Testis (tissue), 2 donors: ENCODE measurements around the gene RFX1.
"Not testable (repeated sequence)": the region's sequence is repeated elsewhere in the genome, so short reads cannot be mapped to it uniquely, and the experiment has no call there.

Experiments used
- POLR2A ChIP-seq: fragments of 450-650 bp; IDR thresholded peaks from one replicate; pipeline ENCODE4 v1.6.1; 2017; ENCODE audit warnings: antibody characterized with exemption, mild to moderate bottlenecking, moderate library complexity
- TF ChIP-seq, protein P1 (sequence below), 3 experiments: fragments of 450-650 bp in 2 of 3; fragments of 200-600 bp in 1 of 3; sonication (generic) in 1 of 3; IDR thresholded peaks; one replicate each; pipeline ENCODE4 v1.5.1; 2016 to 2019; ENCODE audit warnings: antibody characterized with exemption in 3 of 3, mild to moderate bottlenecking in 2 of 3, moderate library complexity in 1 of 3

DNA sequence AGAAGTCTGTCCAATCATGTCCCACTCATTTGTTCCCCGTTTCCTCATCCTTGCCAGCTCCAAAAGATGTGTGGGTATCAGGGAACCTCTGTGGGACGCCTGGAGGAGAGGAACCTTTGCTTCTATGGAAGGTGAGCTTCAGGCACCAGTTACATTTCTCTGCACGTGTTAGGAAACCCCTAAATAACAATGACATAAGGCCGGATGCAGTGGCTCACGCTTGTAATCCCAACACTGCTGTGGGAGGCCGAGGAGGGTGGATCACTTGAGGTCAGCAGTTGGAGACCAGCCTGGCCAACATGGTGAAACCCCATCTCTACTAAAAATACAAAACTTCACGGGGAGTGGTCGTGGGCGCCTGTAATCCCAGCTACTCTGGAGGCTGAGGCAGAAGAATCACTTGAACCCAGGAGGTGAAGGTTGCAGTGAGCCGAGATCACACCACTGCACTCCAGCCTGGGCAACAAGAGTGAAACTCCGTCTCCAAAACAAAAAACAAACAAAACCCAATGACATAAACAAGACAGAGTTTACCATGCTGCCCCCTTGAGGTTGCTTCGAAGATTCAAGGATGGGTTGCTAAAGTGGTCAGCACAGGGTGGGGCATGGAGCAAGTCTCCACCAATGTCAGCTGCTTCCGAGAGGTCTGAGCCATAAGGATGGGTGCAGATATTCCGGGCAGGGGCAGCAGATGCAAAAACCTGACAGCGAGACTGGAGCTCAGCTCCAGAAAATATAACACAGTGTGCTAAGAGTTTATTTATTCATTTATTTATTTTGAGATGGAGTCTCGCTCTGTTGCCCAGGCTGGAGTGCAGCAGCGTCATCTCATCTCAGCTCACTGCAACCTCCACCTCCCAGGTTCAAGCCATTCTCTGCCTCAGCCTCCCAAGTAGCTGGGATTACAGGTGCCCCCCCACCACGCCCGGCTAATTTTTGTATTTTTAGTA is 36.8 kb upstream of the RFX1 start:
- TF ChIP-seq, protein P1, sequence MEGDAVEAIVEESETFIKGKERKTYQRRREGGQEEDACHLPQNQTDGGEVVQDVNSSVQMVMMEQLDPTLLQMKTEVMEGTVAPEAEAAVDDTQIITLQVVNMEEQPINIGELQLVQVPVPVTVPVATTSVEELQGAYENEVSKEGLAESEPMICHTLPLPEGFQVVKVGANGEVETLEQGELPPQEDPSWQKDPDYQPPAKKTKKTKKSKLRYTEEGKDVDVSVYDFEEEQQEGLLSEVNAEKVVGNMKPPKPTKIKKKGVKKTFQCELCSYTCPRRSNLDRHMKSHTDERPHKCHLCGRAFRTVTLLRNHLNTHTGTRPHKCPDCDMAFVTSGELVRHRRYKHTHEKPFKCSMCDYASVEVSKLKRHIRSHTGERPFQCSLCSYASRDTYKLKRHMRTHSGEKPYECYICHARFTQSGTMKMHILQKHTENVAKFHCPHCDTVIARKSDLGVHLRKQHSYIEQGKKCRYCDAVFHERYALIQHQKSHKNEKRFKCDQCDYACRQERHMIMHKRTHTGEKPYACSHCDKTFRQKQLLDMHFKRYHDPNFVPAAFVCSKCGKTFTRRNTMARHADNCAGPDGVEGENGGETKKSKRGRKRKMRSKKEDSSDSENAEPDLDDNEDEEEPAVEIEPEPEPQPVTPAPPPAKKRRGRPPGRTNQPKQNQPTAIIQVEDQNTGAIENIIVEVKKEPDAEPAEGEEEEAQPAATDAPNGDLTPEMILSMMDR (IDR thresholded peaks at IDR 0.05) = peak; percentile 41 to 56 (median 55)
- TF ChIP-seq POLR2A = not testable (repeated sequence)
